GM23248 (cell line): ENCODE measurements around the gene C1QBP. TPM values are rescaled to one million over a fixed set of nuclear protein-coding genes. Genes with fewer than 3 reads are reported as not detected.
"Not testable (repeated sequence)": the region's sequence is repeated elsewhere in the genome, so short reads cannot be mapped to it uniquely, and the experiment has no call there.

Experiments used
- DNase-seq: peaks from one replicate; pipeline ENCODE4 v3.0.0-alpha.2; 2015
- H2AFZ ChIP-seq: fragments of 200-600 bp; sonication (generic); 2 replicates; pipeline ENCODE4 v1.6.1; 2016; ENCODE audit warnings: antibody characterized with exemption
- H3F3A ChIP-seq: fragments of 200-600 bp; sonication (generic); 2 replicates; pipeline ENCODE4 v1.6.1; 2016; ENCODE audit warnings: mild to moderate bottlenecking, antibody characterized with exemption, mixed run types; ENCODE audit not compliant: insufficient read depth
- H3K27ac ChIP-seq: fragments of 200-600 bp; sonication (generic); 2 replicates; pipeline ENCODE4 v1.5.1; 2016; ENCODE audit warnings: mild to moderate bottlenecking
- H3K27me3 ChIP-seq: fragments of 200-600 bp; sonication (generic); replicated peaks from 2 replicates; pipeline ENCODE4 v1.6.1; 2016; ENCODE audit warnings: mild to moderate bottlenecking; ENCODE audit not compliant: insufficient read depth
- H3K36me3 ChIP-seq: fragments of 200-600 bp; sonication (generic); 2 replicates; pipeline ENCODE4 v1.6.1; 2016; ENCODE audit warnings: low read depth, mild to moderate bottlenecking
- H3K4me1 ChIP-seq: fragments of 200-600 bp; sonication (generic); 2 replicates; pipeline ENCODE4 v1.6.1; 2016; ENCODE audit warnings: mild to moderate bottlenecking; ENCODE audit not compliant: insufficient read depth
- H3K4me2 ChIP-seq: fragments of 200-600 bp; sonication (generic); one replicate; pipeline ENCODE4 v1.6.1; 2016; ENCODE audit warnings: mild to moderate bottlenecking; ENCODE audit not compliant: unreplicated experiment
- H3K4me3 ChIP-seq: fragments of 200-600 bp; sonication (generic); 2 replicates; pipeline ENCODE4 v1.5.1; 2016; ENCODE audit warnings: mild to moderate bottlenecking
- H3K79me2 ChIP-seq: fragments of 200-600 bp; sonication (generic); 2 replicates; pipeline ENCODE4 v1.6.1; 2016; ENCODE audit warnings: mild to moderate bottlenecking; ENCODE audit not compliant: insufficient read depth
- H3K9ac ChIP-seq: fragments of 200-600 bp; sonication (generic); 2 replicates; pipeline ENCODE4 v1.6.1; 2016; ENCODE audit warnings: mild to moderate bottlenecking
- H3K9me2 ChIP-seq: fragments of 200-600 bp; sonication (generic); 2 replicates; pipeline ENCODE4 v1.6.1; 2016; ENCODE audit warnings: mixed run types, mild to moderate bottlenecking, moderate library complexity; ENCODE audit not compliant: insufficient read depth
- H3K9me3 ChIP-seq: fragments of 200-600 bp; sonication (generic); one replicate; pipeline ENCODE4 v1.6.1; 2017; ENCODE audit warnings: low read depth
- H4K20me1 ChIP-seq: fragments of 200-600 bp; sonication (generic); 2 replicates; pipeline ENCODE4 v1.6.0; 2016; ENCODE audit not compliant: insufficient read depth
- EZH2 ChIP-seq: fragments of 200-600 bp; sonication (generic); IDR thresholded peaks from 2 replicates; pipeline ENCODE4 v1.6.1; 2018; ENCODE audit warnings: antibody characterized with exemption, mild to moderate bottlenecking; ENCODE audit not compliant: insufficient read depth, poor library complexity, severe bottlenecking
- EZH2phosphoT487 ChIP-seq: fragments of 200-600 bp; sonication (generic); IDR thresholded peaks from 2 replicates; pipeline ENCODE4 v1.6.1; 2018; ENCODE audit warnings: antibody characterized with exemption, moderate library complexity, mild to moderate bottlenecking, low read depth; ENCODE audit not compliant: insufficient read depth
- WGBS, 2 experiments: methylation state at CpG; one replicate each; pipeline ENCODE4 v1.1.6; 2015 to 2017; ENCODE audit warnings: low lambda C conversion rate in 2 of 2, low coverage in 1 of 2; ENCODE audit errors: missing lambda C conversion rate in 2 of 2; 5-methylcytosine and 5-hydroxymethylcytosine counted together
- in situ Hi-C: fragments of 300-500 bp; cut with MboI; formaldehyde crosslinking; loops from 2 replicates; pipeline ENCODE4 v1.15.0; 2020
- polyA plus RNA-seq: library from polyadenylated mRNA; unstranded; fragments of >200 nt; fragmentation: Nextera tagmentation; extraction: Ambion mirVana; gene quantifications from 2 replicates; pipeline ENCODE4 v1.2.1, GENCODE V29; 2016
- total RNA-seq: library from RNA; depleted of rRNA; stranded (reverse); fragments of >200 nt; shearing (Covaris generic); gene quantifications from 2 replicates; pipeline ENCODE4 v1.2.3, GENCODE V29; 2014

C1QBP gene
- total and polyA plus RNA-seq, 2 experiments from 2014 or later = 131 to 235 TPM

DNA sequence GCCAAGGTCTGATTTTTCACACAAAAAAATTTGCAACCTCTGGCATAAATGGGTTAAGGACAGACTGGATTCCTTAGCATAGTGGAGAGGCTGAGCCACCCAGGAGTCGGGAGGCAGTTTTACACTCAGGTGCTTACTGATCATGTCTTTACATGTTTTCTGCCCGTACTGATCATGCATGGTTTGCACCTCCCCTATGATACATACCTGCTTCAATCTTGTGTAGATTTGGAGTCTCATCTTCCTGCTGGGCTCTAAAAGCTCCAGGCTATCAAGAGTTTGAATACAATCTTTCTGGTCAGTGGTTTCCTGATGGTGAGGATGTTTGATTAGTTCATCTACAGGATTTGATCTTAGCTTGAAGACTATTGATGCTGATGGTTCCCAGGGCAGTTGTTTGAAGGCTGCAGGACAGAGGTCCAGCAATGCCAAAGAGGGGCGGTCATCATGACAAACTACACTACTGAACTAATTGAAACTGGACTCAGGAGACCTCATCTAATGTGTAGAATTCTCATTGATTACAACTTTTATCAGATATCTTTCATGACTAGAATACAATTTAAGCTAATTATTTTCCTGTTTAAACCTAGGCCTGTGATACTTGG, 6.9 kb downstream of the C1QBP start:
- Histone ChIP-seq H3K27me3 (no peaks in the 10 kb centered on the region), H4K20me1 (no peaks in the 10 kb centered on the region), H3K4me2 (no peak overlapping the region), H3K9ac (no peak overlapping the region), H3K4me3 (no peak overlapping the region), H3K9me3 (no peaks in the 10 kb centered on the region), H3K27ac (no peak overlapping the region), H3K4me1 (peaks cover 4% of the 10 kb centered on the region; the same call in 1 of the 2 replicates), H3F3A (peaks cover 27% of the 10 kb centered on the region; the same call in 1 of the 2 replicates), H3K9me2 (no peaks in the 10 kb centered on the region), H2AFZ (no peak overlapping the region), H3K36me3 (peaks cover 43% of the 10 kb centered on the region), H3K79me2 (peaks cover 33% of the 10 kb centered on the region)
- in situ Hi-C loops = no loop called here
- 49 to 50% methylated on average over 3 of the region's 3 CpGs for WGBS, 2 experiments
- no peak for TF ChIP-seq EZH2
- TF ChIP-seq EZH2phosphoT487 = no peak
- no peak for DNase-seq

GRCh38 chr17:5431234-5431633, 7.7 kb downstream of the C1QBP start:
- H3K9me2 ChIP-seq, H3K4me2 ChIP-seq, H3K27me3 ChIP-seq, DNase-seq, H3K9ac ChIP-seq, H3K27ac ChIP-seq, in situ Hi-C loops, H2AFZ ChIP-seq, H4K20me1 ChIP-seq, H3K4me1 ChIP-seq, H3K9me3 ChIP-seq, H3K4me3 ChIP-seq: not testable (repeated sequence)
- H3K36me3 ChIP-seq = peaks cover 37% of the 10 kb centered on the region
- 91 to 94% methylated on average over 5 of the region's 5 CpGs for WGBS, 2 experiments
- H3K79me2 ChIP-seq = peaks cover 24% of the 10 kb centered on the region
- H3F3A ChIP-seq = peaks cover 27% of the 10 kb centered on the region; the same call in 1 of the 2 replicates

GRCh38 chr17:5430413-5430999, 8.4 kb downstream of the C1QBP start:
- no peak overlapping the region for H3K27ac ChIP-seq
- WGBS, 2 experiments = 86 to 93% methylated on average over 3 of the region's 3 CpGs
- no peaks in the 10 kb centered on the region for H4K20me1 ChIP-seq
- no peaks in the 10 kb centered on the region for H3K4me1 ChIP-seq
- no peak overlapping the region for H3K9ac ChIP-seq
- peaks cover 42% of the 10 kb centered on the region for H3K36me3 ChIP-seq
- H2AFZ ChIP-seq = no peak overlapping the region
- no peak overlapping the region for H3K4me3 ChIP-seq
- TF ChIP-seq EZH2 (no peak), EZH2phosphoT487 (no peak)
- H3K9me3 ChIP-seq = no peaks in the 10 kb centered on the region
- H3K4me2 ChIP-seq = no peak overlapping the region
- peaks cover 18% of the 10 kb centered on the region for H3K79me2 ChIP-seq
- in situ Hi-C loops = no loop called here
- DNase-seq = no peak
- H3K27me3 ChIP-seq = no peaks in the 10 kb centered on the region
- H3F3A ChIP-seq = peaks cover 27% of the 10 kb centered on the region; the same call in 1 of the 2 replicates
- no peaks in the 10 kb centered on the region for H3K9me2 ChIP-seq

DNA sequence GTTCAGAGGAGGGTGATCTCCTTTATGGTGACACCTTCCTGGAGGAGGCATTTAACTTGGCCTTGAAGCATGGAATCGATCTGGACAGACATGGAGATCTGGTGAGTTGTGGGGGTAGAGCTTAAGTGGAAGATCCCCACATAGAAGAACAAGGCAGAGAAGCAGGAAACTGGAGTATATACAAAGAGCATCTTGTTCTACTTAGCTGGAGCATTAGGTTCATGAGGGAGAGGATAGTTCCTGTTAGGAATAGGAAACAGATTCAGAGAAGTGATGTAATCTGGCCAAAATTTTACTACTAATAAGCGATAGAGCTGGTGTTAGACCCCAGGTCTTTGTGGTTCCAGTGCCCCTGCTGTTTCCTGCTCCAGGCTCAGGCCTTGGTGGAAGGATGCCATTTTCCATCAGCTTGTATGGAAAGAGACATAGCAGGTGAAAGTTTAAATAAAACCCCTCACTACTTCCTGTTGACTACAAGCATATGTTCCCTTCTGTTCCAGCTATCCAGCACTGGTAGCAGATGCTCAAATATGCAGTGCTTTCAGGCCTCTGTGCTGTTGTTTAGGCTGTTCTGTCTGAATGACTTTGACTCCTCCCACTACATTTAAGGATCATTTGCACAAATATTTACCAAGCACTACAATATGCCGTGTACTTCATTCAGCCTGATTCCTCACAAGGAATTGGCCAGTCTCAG, 9.6 kb downstream of the C1QBP start:
- H3K27me3 ChIP-seq = no peaks in the 10 kb centered on the region
- H3K4me3 ChIP-seq = no peak overlapping the region
- H3K9me3 ChIP-seq = no peaks in the 10 kb centered on the region
- in situ Hi-C loops = no loop called here
- no peak overlapping the region for H3K9ac ChIP-seq
- H3K9me2 ChIP-seq = no peaks in the 10 kb centered on the region
- 0 out of 2 replicates have a peak, but pooled peaks cover 7% of the 10 kb centered on the region for H3K79me2 ChIP-seq
- H2AFZ ChIP-seq = no peak overlapping the region
- H4K20me1 ChIP-seq = no peaks in the 10 kb centered on the region
- H3K4me1 ChIP-seq = no peaks in the 10 kb centered on the region
- WGBS, 2 experiments = 14 to 24% methylated on average over 3 of the region's 3 CpGs
- H3K36me3 ChIP-seq = peaks cover 36% of the 10 kb centered on the region
- H3K27ac ChIP-seq = no peak overlapping the region
- H3F3A ChIP-seq = peaks cover 27% of the 10 kb centered on the region; the same call in 1 of the 2 replicates
- no peak for TF ChIP-seq EZH2phosphoT487
- TF ChIP-seq EZH2 = no peak
- H3K4me2 ChIP-seq = no peak overlapping the region
- no peak for DNase-seq
